Activated CD4-positive, alpha-beta T cell treated with anti-CD3 and anti-CD28 coated beads, Interleukin-2, amount 10 ng/mL, durations not matched to agents 24 days and 14 days (primary cell): ENCODE measurements around the gene CNTN5. TPM values are rescaled to one million over a fixed set of nuclear protein-coding genes. Genes with fewer than 3 reads are reported as not detected.

Experiments
- DNase-seq: peaks from one replicate; pipeline ENCODE4 v3.0.0; 2022
- H3K27ac Mint-ChIP-seq: one replicate; pipeline ENCODE4 v1.8.0; 2022; ENCODE audit warnings: mild to moderate bottlenecking, mixed read lengths
- H3K27me3 Mint-ChIP-seq: one replicate; pipeline ENCODE4 v1.8.0; 2022; ENCODE audit warnings: mixed read lengths
- H3K36me3 Mint-ChIP-seq: one replicate; pipeline ENCODE4 v1.8.0; 2022; ENCODE audit warnings: low read depth, mild to moderate bottlenecking, mixed read lengths
- H3K4me1 Mint-ChIP-seq: one replicate; pipeline ENCODE4 v1.8.0; 2021; ENCODE audit warnings: mixed read lengths
- H3K4me3 Mint-ChIP-seq: one replicate; pipeline ENCODE4 v1.8.0; 2022; ENCODE audit warnings: mild to moderate bottlenecking, moderate library complexity, mixed read lengths
- H3K9me3 Mint-ChIP-seq: one replicate; pipeline ENCODE4 v1.8.0; 2021; ENCODE audit warnings: mixed read lengths
- intact Hi-C: fragments of 100-400 bp; cut with micrococcal nuclease; formaldehyde crosslinking; loops from one replicate; pipeline ENCODE4 v1.15.1; 2023
- total RNA-seq: library from RNA; stranded (reverse); gene quantifications from 2 replicates; pipeline ENCODE4 v1.2.3, GENCODE V29; 2022

CNTN5 gene
- total RNA-seq, 1 donor from 2014 or later = not detected

DNA sequence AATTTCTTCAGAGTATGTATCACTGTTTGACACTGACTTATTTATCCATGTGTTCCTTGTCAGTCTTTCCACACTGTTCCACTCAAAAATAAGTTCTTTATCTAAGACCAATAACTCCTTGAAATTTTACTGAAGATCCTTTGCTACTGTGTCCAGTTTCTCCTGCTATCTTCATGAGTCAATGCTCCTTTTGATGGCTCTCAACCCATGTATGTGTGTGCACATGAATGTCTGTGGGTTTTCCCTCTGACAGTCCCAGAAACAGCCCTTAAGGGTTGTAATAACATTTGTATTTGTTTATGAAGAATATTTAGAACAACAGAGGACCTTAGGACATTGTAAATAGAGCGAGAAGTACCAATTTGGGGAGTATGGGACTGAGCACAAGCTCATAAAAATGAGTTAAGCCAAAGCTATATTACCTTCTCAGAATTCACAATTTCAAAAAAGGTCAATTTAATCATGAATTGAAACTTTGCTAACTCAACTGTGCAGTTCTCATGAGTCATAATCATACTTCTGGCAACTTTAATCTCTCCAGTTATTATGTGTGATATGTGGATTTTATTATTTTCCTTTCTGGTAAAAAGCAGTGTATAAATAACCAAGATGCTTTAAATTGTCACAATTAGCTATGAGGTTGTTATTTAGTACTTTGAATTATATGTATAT, 533.6 kb downstream of the CNTN5 start:
- DNase-seq = no peak
- H3K27me3 Mint-ChIP-seq = no peaks in the 10 kb centered on the region
- H3K27ac Mint-ChIP-seq = no peak overlapping the region
- no peak overlapping the region for H3K4me3 Mint-ChIP-seq
- no peaks in the 10 kb centered on the region for H3K36me3 Mint-ChIP-seq
- intact Hi-C loops = no loop called here
- no peaks in the 10 kb centered on the region for H3K4me1 Mint-ChIP-seq
- no peaks in the 10 kb centered on the region for H3K9me3 Mint-ChIP-seq

DNA sequence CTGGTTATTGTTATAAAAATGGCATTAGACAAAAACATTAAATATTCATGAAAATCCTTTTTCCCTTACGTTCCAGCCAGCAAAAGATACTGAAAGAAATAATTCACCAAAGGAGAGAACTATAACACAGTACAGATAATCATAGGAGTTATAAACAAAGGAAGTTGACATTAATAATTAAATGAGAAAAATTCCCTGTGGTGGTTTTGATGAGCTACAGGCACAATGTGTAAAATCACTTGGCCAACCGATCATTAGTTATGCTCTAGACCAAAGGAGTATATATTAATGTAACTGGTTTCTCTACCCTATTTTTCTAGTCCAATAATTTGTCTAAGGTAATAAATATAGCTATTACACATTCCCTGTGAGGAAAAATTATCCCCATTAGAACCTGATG, 534.7 kb downstream of the CNTN5 start:
- intact Hi-C loops = no loop called here
- H3K9me3 Mint-ChIP-seq = no peaks in the 10 kb centered on the region
- no peak overlapping the region for H3K4me3 Mint-ChIP-seq
- no peak overlapping the region for H3K27ac Mint-ChIP-seq
- DNase-seq = no peak
- no peaks in the 10 kb centered on the region for H3K4me1 Mint-ChIP-seq
- no peaks in the 10 kb centered on the region for H3K27me3 Mint-ChIP-seq
- H3K36me3 Mint-ChIP-seq = no peaks in the 10 kb centered on the region

DNA sequence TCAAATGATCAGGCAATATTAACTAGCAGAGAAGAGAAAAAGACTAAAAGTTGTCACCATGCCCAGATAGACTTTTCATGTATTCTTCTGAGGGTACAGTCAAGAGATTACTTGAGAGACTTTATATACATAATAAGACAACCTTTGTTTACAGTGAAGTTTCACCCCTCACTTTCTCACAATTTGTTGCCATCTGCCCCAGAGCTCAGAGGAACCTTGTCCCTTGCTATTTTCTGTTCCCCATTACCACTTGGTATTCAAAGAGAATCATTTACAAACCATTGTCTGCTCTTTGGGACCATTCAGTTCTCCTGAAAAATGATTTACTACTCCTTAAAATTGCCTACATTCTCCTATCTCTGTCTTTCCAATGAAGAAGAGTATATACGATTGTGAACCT, 544.6 kb downstream of the CNTN5 start:
- no peak overlapping the region for H3K4me3 Mint-ChIP-seq
- no peaks in the 10 kb centered on the region for H3K4me1 Mint-ChIP-seq
- H3K36me3 Mint-ChIP-seq = no peaks in the 10 kb centered on the region
- no peaks in the 10 kb centered on the region for H3K9me3 Mint-ChIP-seq
- intact Hi-C loops = no loop called here
- no peak overlapping the region for H3K27ac Mint-ChIP-seq
- H3K27me3 Mint-ChIP-seq = no peaks in the 10 kb centered on the region
- DNase-seq = no peak

DNA sequence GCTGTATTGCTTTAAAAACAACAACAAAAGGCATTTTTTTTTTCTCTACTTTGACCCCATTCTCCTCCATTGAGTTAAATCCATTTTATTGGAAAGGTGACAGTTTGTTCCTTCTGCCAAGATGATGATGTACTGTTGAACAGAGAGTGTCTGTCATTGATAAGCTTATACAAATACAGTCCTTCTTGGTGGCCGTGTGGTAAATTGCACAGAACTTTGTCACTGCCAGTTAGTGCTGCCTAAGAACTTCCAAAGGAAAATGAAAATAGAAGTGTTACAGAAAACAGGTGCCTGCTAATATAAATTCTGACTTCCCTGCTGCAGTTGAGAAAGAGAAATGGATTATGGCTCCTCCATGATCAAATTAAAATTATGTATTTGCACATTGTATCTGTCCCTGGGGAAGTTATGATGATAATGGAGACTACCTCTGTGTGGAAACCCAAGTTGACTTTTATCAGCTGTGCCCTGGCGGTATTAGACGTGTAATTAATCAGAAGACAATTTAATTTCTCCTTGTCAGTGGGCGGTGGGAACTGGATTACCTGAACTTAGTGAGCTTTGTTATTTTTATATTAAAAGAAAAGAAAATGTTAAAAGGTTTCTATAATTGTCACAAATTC, 546.7 kb downstream of the CNTN5 start:
- DNase-seq = no peak
- intact Hi-C loops = no loop called here
- no peaks in the 10 kb centered on the region for H3K36me3 Mint-ChIP-seq
- H3K9me3 Mint-ChIP-seq = peaks cover 6% of the 10 kb centered on the region
- H3K4me3 Mint-ChIP-seq = no peak overlapping the region
- H3K4me1 Mint-ChIP-seq = no peaks in the 10 kb centered on the region
- H3K27ac Mint-ChIP-seq = no peak overlapping the region
- no peaks in the 10 kb centered on the region for H3K27me3 Mint-ChIP-seq

DNA sequence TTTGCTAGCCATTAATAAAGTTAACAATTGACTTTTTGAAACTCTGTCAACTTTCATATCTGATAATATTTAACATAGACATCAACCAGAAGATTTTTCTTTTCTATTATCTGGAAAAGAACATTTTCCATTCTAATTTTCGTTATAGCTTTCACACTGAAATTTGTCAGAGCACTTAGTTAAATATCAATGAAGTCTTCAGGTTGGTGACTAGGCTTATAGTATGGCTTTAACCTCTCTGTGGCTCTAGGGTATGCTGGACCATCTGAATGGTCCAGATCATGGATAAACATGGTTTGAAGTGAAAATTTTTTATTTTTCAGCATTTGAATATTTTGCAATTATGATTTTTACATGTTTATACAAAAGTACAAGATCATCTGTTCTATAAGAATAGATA, 548.1 kb downstream of the CNTN5 start:
- Mint-ChIP-seq H3K4me3 (no peak overlapping the region), H3K4me1 (no peaks in the 10 kb centered on the region), H3K27me3 (no peaks in the 10 kb centered on the region), H3K9me3 (peaks cover 6% of the 10 kb centered on the region), H3K27ac (no peak overlapping the region), H3K36me3 (no peaks in the 10 kb centered on the region)
- no peak for DNase-seq
- intact Hi-C loops = no loop called here

DNA sequence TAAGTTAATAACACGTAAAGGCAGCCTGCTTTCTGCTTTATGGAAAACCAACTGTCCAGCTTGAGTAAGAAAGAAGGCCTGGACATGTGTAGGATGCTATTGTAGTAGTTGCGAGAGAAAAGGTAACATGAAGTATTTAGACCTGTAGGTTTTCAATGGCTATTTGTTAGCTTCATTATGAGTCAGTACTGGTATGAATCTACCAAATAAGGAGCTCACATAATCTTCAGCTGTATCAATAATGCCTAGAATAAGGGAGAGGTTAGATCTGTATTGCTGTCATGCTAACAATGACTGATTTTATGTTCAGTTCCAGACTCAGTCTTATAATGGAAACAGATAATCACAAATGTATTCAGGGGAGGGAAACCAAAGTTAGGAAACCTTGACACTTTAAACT, 550.3 kb downstream of the CNTN5 start:
- H3K36me3 Mint-ChIP-seq = no peaks in the 10 kb centered on the region
- no peaks in the 10 kb centered on the region for H3K27me3 Mint-ChIP-seq
- intact Hi-C loops = no loop called here
- DNase-seq = no peak
- no peak overlapping the region for H3K4me3 Mint-ChIP-seq
- no peaks in the 10 kb centered on the region for H3K4me1 Mint-ChIP-seq
- no peak overlapping the region for H3K27ac Mint-ChIP-seq
- H3K9me3 Mint-ChIP-seq = peaks cover 18% of the 10 kb centered on the region

DNA sequence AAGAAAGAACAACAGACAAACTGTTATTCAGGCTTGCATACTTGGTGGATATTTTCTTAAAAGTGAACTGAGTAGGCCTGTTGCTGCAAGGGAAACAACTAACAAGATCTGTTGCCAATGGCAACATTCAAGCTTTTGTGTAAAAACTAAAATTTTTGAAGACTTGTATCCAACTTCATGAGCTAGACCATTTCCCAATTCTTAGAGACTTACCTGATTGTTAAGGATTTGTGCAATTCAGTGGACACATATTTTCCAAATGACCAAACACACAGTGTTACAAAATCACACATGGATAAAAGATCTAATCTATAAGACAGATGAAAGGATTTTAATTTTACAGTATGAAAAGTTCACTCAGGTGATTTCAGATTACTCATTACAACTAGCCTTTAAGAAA, 564.1 kb downstream of the CNTN5 start:
- intact Hi-C loops = no loop called here
- no peak overlapping the region for H3K27ac Mint-ChIP-seq
- no peak for DNase-seq
- no peak overlapping the region for H3K4me3 Mint-ChIP-seq
- peaks cover 17% of the 10 kb centered on the region for H3K9me3 Mint-ChIP-seq
- H3K36me3 Mint-ChIP-seq = no peaks in the 10 kb centered on the region
- H3K27me3 Mint-ChIP-seq = no peaks in the 10 kb centered on the region
- no peaks in the 10 kb centered on the region for H3K4me1 Mint-ChIP-seq

DNA sequence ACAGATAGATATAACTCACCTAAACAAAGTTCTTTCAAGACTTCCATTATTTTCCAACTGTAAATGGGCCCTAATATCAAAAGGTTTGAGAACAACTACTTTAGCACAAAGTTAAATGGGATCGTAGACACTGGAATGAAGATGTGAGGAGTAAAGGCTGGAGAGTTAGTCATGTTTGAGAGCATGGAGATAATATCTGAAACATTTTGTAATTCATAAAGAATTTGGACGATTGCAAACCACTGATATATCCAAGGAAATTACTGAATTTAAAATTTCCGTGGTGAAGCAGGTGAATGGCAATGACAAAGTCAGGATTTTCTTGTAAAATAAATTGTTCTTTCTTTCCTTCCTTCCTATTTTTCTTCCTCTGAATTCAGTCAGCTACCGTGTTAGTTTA, 564.9 kb downstream of the CNTN5 start:
- no peak overlapping the region for H3K4me3 Mint-ChIP-seq
- intact Hi-C loops = no loop called here
- H3K27me3 Mint-ChIP-seq = no peaks in the 10 kb centered on the region
- peaks cover 13% of the 10 kb centered on the region for H3K9me3 Mint-ChIP-seq
- H3K27ac Mint-ChIP-seq = no peak overlapping the region
- H3K4me1 Mint-ChIP-seq = no peaks in the 10 kb centered on the region
- no peaks in the 10 kb centered on the region for H3K36me3 Mint-ChIP-seq
- DNase-seq = no peak

DNA sequence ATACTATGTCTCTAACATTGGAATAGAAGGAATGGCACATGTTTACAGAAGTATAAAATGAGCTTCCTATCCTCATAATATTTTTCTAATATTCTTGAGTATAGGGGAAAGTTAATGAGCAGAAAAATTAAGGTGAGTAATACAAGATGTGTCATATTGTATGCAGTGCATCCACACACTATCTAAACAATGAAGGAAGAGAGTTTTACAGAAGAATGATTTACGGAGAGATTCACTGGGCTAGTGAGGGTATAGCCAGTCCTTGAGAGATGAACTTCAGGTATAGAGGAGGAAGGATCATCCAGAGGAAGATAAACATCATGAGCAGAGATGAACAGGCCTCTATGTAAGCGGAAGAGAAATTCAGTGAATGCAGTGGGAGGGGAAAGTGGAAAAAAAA, 569.0 kb downstream of the CNTN5 start:
- no peak for DNase-seq
- H3K9me3 Mint-ChIP-seq = peaks cover 7% of the 10 kb centered on the region

DNA sequence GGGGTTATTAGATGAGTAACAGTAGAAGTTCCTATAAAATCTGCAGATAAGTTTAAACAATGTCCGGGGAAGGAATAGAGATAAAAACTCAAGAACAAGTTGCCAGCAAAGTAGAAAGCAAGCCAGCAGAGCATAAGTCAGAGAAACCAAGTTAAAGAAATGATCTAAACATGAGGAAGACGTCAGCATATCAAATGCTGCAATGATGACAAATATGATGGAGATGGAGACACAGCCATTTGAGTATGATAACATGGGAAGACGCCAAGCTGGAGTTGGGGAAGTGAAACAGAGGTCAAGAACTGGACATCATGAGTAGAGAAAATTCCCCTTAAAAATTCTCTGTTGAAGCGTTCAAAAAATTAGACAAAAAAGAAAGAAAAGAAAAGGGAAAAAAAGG, 571.5 kb downstream of the CNTN5 start:
- H3K27me3 Mint-ChIP-seq = no peaks in the 10 kb centered on the region
- H3K36me3 Mint-ChIP-seq = no peaks in the 10 kb centered on the region
- no peaks in the 10 kb centered on the region for H3K4me1 Mint-ChIP-seq
- no peak overlapping the region for H3K27ac Mint-ChIP-seq
- H3K9me3 Mint-ChIP-seq = peaks cover 4% of the 10 kb centered on the region
- H3K4me3 Mint-ChIP-seq = no peak overlapping the region
- intact Hi-C loops = no loop called here
- DNase-seq = no peak

More for the DNA sequence above, 569.0 kb downstream of the CNTN5 start:
- no peaks in the 10 kb centered on the region for H3K27me3 Mint-ChIP-seq
- H3K4me1 Mint-ChIP-seq = no peaks in the 10 kb centered on the region
- no peaks in the 10 kb centered on the region for H3K36me3 Mint-ChIP-seq
- no peak overlapping the region for H3K27ac Mint-ChIP-seq
- H3K4me3 Mint-ChIP-seq = no peak overlapping the region
- intact Hi-C loops = no loop called here

DNA sequence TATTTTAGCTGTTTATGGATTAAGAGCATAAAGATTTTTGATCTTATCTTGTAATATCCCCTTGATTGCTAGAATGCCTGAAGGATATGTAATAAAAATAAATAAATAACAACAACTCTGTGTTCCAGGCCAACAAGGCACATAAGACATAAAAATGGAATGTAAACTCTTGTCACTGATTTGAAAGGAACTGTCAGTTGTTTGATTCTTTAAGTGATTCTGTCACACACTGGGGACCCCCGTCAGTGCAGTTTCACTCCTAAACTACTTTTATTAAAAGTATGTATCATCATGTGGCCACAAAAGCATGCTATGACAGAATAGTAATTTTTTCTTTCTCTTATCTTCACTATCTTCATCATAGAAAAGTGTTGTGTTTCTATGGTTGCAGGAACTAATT, 572.4 kb downstream of the CNTN5 start:
- DNase-seq = no peak
- intact Hi-C loops = no loop called here
- H3K27me3 Mint-ChIP-seq = no peaks in the 10 kb centered on the region
- H3K27ac Mint-ChIP-seq = no peak overlapping the region
- H3K4me1 Mint-ChIP-seq = no peaks in the 10 kb centered on the region
- no peak overlapping the region for H3K4me3 Mint-ChIP-seq
- H3K36me3 Mint-ChIP-seq = no peaks in the 10 kb centered on the region
- no peaks in the 10 kb centered on the region for H3K9me3 Mint-ChIP-seq

DNA sequence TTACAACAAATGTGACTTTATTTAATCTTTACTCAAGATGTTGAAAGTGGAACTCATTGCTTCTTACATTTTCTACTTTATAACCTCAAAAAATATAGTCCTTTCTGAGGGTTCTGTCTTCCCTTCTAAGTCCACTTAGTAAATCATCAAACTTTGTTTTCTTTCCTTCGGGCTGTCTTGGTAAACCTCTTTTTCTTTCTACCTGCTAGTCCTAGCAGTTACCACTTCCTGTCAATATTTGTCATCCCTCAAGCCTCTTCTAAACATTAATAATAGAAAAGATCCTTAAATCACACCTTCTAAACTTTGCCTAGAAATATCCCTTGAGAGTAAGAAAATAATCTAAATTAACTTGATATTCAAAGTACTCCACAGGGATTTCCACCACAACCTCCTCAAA, 580.4 kb downstream of the CNTN5 start:
- Mint-ChIP-seq H3K9me3 (peaks cover 7% of the 10 kb centered on the region), H3K4me1 (no peaks in the 10 kb centered on the region)

DNA sequence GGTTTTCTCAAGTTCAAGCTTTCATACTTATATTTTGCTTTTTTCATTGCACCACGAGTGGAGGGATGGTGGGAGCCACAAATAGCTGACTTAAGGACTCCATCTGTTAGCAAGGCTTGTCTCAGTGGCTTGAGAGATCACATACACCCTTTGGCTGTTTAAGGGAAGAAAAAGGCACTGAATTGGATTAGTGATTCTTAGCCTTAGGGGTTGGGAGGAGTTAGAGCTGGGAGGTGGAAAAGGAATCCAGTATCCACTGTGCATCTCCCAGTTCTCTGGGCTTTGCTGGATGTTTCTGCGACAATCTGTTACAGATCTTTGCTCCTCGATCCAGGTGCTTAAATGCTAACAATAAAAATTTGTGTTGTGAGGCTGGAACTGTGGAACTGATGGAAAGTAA, 593.6 kb downstream of the CNTN5 start:
- H3K27me3 Mint-ChIP-seq = no peaks in the 10 kb centered on the region
- no peak overlapping the region for H3K4me3 Mint-ChIP-seq
- no peak overlapping the region for H3K27ac Mint-ChIP-seq
- peaks cover 6% of the 10 kb centered on the region for H3K9me3 Mint-ChIP-seq
- no peak for DNase-seq
- no peaks in the 10 kb centered on the region for H3K36me3 Mint-ChIP-seq
- no peaks in the 10 kb centered on the region for H3K4me1 Mint-ChIP-seq
- intact Hi-C loops = no loop called here

More for the DNA sequence above, 580.4 kb downstream of the CNTN5 start:
- Mint-ChIP-seq H3K27me3 (no peaks in the 10 kb centered on the region), H3K36me3 (no peaks in the 10 kb centered on the region), H3K27ac (no peak overlapping the region), H3K4me3 (no peak overlapping the region)
- DNase-seq = no peak
- intact Hi-C loops = no loop called here

DNA sequence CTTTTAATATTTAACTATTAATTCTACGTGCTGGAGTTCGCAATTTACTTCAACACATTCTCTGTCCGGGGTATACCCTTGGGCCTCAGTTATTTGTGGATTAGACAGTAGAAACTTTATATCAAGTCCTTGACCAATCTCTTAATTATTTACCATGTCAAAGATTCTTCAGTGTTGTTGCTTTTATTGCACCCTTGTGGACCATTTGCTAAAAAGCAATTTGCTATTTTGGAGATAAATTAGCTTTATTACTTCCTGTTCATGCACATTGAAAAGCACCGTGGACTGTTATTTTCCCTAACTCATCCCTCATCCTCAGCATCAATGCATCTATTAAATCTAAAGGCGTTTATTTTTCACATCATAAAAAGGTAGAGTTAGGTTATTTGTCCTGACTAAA, 609.9 kb downstream of the CNTN5 start:
- Mint-ChIP-seq H3K27ac (no peak overlapping the region), H3K9me3 (no peaks in the 10 kb centered on the region), H3K4me1 (no peaks in the 10 kb centered on the region), H3K27me3 (no peaks in the 10 kb centered on the region), H3K36me3 (no peaks in the 10 kb centered on the region), H3K4me3 (no peak overlapping the region)
- no peak for DNase-seq
- intact Hi-C loops = no loop called here

DNA sequence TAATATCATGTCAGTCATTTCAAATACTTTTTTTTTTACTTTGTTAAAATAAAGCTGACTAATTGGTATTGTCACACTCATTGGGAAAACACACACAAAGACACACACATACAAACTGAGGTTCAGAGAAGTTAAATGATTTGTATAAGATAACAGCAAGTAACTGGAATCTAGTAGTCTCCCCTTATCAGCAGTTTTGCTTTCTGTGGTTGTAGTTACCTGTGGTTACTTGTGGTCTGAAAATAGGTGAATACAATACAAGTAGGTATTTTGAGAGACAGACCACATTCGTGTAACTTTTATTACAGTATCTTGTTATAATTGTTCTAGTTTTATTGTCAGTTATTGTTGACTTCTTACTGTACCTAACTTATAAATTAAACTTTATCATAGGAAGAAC, 610.9 kb downstream of the CNTN5 start:
- Mint-ChIP-seq H3K4me3 (no peak overlapping the region), H3K27me3 (no peaks in the 10 kb centered on the region), H3K4me1 (no peaks in the 10 kb centered on the region), H3K9me3 (no peaks in the 10 kb centered on the region), H3K27ac (no peak overlapping the region), H3K36me3 (no peaks in the 10 kb centered on the region)
- intact Hi-C loops = no loop called here
- no peak for DNase-seq
